ENCODE data around the gene SYTL3. TPM values are rescaled to one million over a fixed set of nuclear protein-coding genes. Genes with fewer than 3 reads are reported as not detected.
A peak's percentile ranks its signal among the peaks of the same experiment; 100 is the strongest.

SYTL3 gene
- total RNA-seq, 1 donor from 2014 or later: 2.8 TPM

GRCh38 chr6:158764926-158765325, 115.1 kb downstream of the SYTL3 start:
- Mint-ChIP-seq H3K36me3 (ENCODE audit: unreplicated experiment) (no peaks in the 10 kb centered on the region), H3K4me3 (ENCODE audit: unreplicated experiment) (no peak overlapping the region), H3K27me3 (ENCODE audit: unreplicated experiment) (peaks cover 12% of the 10 kb centered on the region), H3K9me3 (ENCODE audit: unreplicated experiment) (peaks cover 24% of the 10 kb centered on the region), H3K4me1 (ENCODE audit: low read depth, unreplicated experiment) (peaks cover 54% of the 10 kb centered on the region), H3K27ac (ENCODE audit: unreplicated experiment) (peak overlapping the region; percentile 52)
- no peak for DNase-seq
- TF ChIP-seq, protein P1, sequence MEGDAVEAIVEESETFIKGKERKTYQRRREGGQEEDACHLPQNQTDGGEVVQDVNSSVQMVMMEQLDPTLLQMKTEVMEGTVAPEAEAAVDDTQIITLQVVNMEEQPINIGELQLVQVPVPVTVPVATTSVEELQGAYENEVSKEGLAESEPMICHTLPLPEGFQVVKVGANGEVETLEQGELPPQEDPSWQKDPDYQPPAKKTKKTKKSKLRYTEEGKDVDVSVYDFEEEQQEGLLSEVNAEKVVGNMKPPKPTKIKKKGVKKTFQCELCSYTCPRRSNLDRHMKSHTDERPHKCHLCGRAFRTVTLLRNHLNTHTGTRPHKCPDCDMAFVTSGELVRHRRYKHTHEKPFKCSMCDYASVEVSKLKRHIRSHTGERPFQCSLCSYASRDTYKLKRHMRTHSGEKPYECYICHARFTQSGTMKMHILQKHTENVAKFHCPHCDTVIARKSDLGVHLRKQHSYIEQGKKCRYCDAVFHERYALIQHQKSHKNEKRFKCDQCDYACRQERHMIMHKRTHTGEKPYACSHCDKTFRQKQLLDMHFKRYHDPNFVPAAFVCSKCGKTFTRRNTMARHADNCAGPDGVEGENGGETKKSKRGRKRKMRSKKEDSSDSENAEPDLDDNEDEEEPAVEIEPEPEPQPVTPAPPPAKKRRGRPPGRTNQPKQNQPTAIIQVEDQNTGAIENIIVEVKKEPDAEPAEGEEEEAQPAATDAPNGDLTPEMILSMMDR (IDR thresholded peaks at IDR 0.05; ENCODE audit: partially characterized antibody, unreplicated experiment): no peak

- H3K27ac Mint-ChIP-seq (ENCODE audit: unreplicated experiment): no peak overlapping the region
- TF ChIP-seq, protein P1 (IDR thresholded peaks at IDR 0.05; ENCODE audit: partially characterized antibody, unreplicated experiment): no peak
- DNase-seq: no peak
- peaks cover 4% of the 10 kb centered on the region for H3K36me3 Mint-ChIP-seq (ENCODE audit: unreplicated experiment)
- peaks cover 12% of the 10 kb centered on the region for H3K27me3 Mint-ChIP-seq (ENCODE audit: unreplicated experiment)
- no peak overlapping the region for H3K4me3 Mint-ChIP-seq (ENCODE audit: unreplicated experiment)
- peaks cover 54% of the 10 kb centered on the region for H3K4me1 Mint-ChIP-seq (ENCODE audit: low read depth, unreplicated experiment)
- peaks cover 29% of the 10 kb centered on the region for H3K9me3 Mint-ChIP-seq (ENCODE audit: unreplicated experiment)
Observed at GRCh38 chr6:158765499-158766068, 115.7 kb downstream of the SYTL3 start.

- Mint-ChIP-seq H3K4me3 (ENCODE audit: unreplicated experiment) (peak overlapping the region; percentile 38), H3K4me1 (ENCODE audit: low read depth, unreplicated experiment) (peaks cover 58% of the 10 kb centered on the region), H3K36me3 (ENCODE audit: unreplicated experiment) (peaks cover 14% of the 10 kb centered on the region), H3K27ac (ENCODE audit: unreplicated experiment) (peak overlapping the region; percentile 91), H3K9me3 (ENCODE audit: unreplicated experiment) (peaks cover 30% of the 10 kb centered on the region), H3K27me3 (ENCODE audit: unreplicated experiment) (peaks cover 17% of the 10 kb centered on the region)
- DNase-seq: no peak
- TF ChIP-seq, protein P1 (IDR thresholded peaks at IDR 0.05; ENCODE audit: partially characterized antibody, unreplicated experiment): no peak
Observed at GRCh38 chr6:158766621-158767455, 117.0 kb downstream of the SYTL3 start.

DNA sequence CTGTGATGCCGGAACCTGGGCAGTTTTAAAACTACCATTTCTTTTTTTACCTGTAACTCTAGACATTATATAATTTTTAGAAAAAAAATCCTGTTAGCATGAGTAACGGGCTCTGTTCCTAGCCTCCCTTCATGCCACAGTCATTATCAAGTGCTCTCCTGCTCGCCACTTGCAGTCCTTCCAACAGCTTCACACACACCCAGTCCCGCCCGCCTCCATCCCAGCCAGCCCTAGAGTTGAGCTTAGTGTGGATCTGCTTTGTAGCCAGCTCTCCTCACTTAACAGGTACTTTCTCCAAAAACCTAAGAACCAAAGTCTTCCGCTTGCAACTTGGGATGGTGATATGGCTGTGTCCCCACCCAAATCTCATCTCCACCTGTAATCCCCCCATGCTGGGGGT, 117.9 kb downstream of the SYTL3 start:
- Mint-ChIP-seq H3K9me3 (ENCODE audit: unreplicated experiment) (peaks cover 28% of the 10 kb centered on the region), H3K4me3 (ENCODE audit: unreplicated experiment) (no peak overlapping the region), H3K36me3 (ENCODE audit: unreplicated experiment) (peaks cover 18% of the 10 kb centered on the region), H3K27me3 (ENCODE audit: unreplicated experiment) (peaks cover 22% of the 10 kb centered on the region), H3K27ac (ENCODE audit: unreplicated experiment) (peak overlapping the region; percentile 91), H3K4me1 (ENCODE audit: low read depth, unreplicated experiment) (peaks cover 61% of the 10 kb centered on the region)
- TF ChIP-seq, protein P1 (IDR thresholded peaks at IDR 0.05; ENCODE audit: partially characterized antibody, unreplicated experiment): no peak
- no peak for DNase-seq

- H3K27ac Mint-ChIP-seq (ENCODE audit: unreplicated experiment): peak overlapping the region; percentile 91
- H3K4me1 Mint-ChIP-seq (ENCODE audit: low read depth, unreplicated experiment): peaks cover 60% of the 10 kb centered on the region
- H3K4me3 Mint-ChIP-seq (ENCODE audit: unreplicated experiment): no peak overlapping the region
- H3K27me3 Mint-ChIP-seq (ENCODE audit: unreplicated experiment): peaks cover 26% of the 10 kb centered on the region
- TF ChIP-seq, protein P1 (IDR thresholded peaks at IDR 0.05; ENCODE audit: partially characterized antibody, unreplicated experiment): no peak
- H3K9me3 Mint-ChIP-seq (ENCODE audit: unreplicated experiment): peaks cover 27% of the 10 kb centered on the region
- peaks cover 18% of the 10 kb centered on the region for H3K36me3 Mint-ChIP-seq (ENCODE audit: unreplicated experiment)
- DNase-seq: no peak
Observed at GRCh38 chr6:158768436-158768835, 118.6 kb downstream of the SYTL3 start.
